ENCODE measurements around the gene PAX9.

Gene PAX9

GRCh38 chr14:36726128-36726527 is 64.5 kb downstream of the PAX9 start:
- DNase-seq (ENCODE audit: low read depth in 2 of 2, low spot score in 1 of 2), result no peak
